HG03103 (cell line): ENCODE data around the gene COBL.

ENCODE experiments used
- ATAC-seq: cut with Tn5 transposase; IDR thresholded peaks from one replicate; pipeline ENCODE4 v1.9.1; 2021; ENCODE audit warnings: low read depth; ENCODE audit not compliant: unreplicated experiment

COBL gene

GRCh38 chr7:51035716-51036115 is 280.9 kb downstream of the COBL start:
- ATAC-seq, result no peak

- no peak for ATAC-seq
Observed at GRCh38 chr7:51034521-51035264, 281.9 kb downstream of the COBL start.

- ATAC-seq, result no peak
Observed at GRCh38 chr7:51033727-51034520, 282.7 kb downstream of the COBL start.

GRCh38 chr7:51031791-51032515 is 284.7 kb downstream of the COBL start:
- ATAC-seq, result no peak

GRCh38 chr7:51031216-51031615 is 285.4 kb downstream of the COBL start:
- no peak for ATAC-seq

GRCh38 chr7:51029701-51030191 is 286.9 kb downstream of the COBL start:
- ATAC-seq, result no peak

- ATAC-seq, result no peak
Observed at GRCh38 chr7:51029131-51029530, 287.5 kb downstream of the COBL start.

- ATAC-seq, result no peak
Observed at GRCh38 chr7:51027935-51028830, 288.4 kb downstream of the COBL start.

- no peak for ATAC-seq
Observed at GRCh38 chr7:51027106-51027934, 289.3 kb downstream of the COBL start.

GRCh38 chr7:51026341-51026740 is 290.3 kb downstream of the COBL start:
- ATAC-seq, result no peak

- ATAC-seq, result no peak
Observed at GRCh38 chr7:51025668-51026067, 290.9 kb downstream of the COBL start.

GRCh38 chr7:51024867-51025266 is 291.7 kb downstream of the COBL start:
- ATAC-seq, result no peak

- no peak for ATAC-seq
Observed at GRCh38 chr7:51023547-51023946, 293.1 kb downstream of the COBL start.

- no peak for ATAC-seq
Observed at GRCh38 chr7:51022821-51023220, 293.8 kb downstream of the COBL start.

- ATAC-seq, result no peak
Observed at GRCh38 chr7:51021906-51022570, 294.6 kb downstream of the COBL start.

GRCh38 chr7:51020944-51021343 is 295.7 kb downstream of the COBL start:
- no peak for ATAC-seq

- ATAC-seq, result no peak
Observed at GRCh38 chr7:51019891-51020870, 296.4 kb downstream of the COBL start.
